Effector memory CD4-positive, alpha-beta T cell (primary cell): ENCODE results near the gene GALNS.

Experiments
- DNase-seq, 3 donors: peaks; one replicate each; pipeline ENCODE4 v3.0.0-alpha.2; 2020
- H3K27ac ChIP-seq: 2 replicates; pipeline ENCODE4 v1.7.0; 2013; ENCODE audit warnings: mild to moderate bottlenecking, low read length, moderate library complexity; ENCODE audit not compliant: insufficient read depth, poor library complexity, severe bottlenecking
- H3K27me3 ChIP-seq: replicated peaks from 2 replicates; pipeline ENCODE4 v1.7.0; 2013; ENCODE audit warnings: mild to moderate bottlenecking, low read length; ENCODE audit not compliant: insufficient read depth, control insufficient read depth, poor library complexity, severe bottlenecking
- H3K36me3 ChIP-seq: 2 replicates; pipeline ENCODE4 v1.7.0; 2013; ENCODE audit warnings: mild to moderate bottlenecking, low read length, moderate library complexity; ENCODE audit not compliant: control insufficient read depth, insufficient read depth
- H3K4me1 ChIP-seq: 2 replicates; pipeline ENCODE4 v1.7.0; 2013; ENCODE audit warnings: low read length, mild to moderate bottlenecking; ENCODE audit not compliant: control insufficient read depth, insufficient read depth, poor library complexity, severe bottlenecking
- H3K4me3 ChIP-seq: 2 replicates; pipeline ENCODE4 v1.7.0; 2013; ENCODE audit warnings: low read length, low read depth, mild to moderate bottlenecking; ENCODE audit not compliant: insufficient read depth, poor library complexity, severe bottlenecking
- H3K9me3 ChIP-seq: 2 replicates; pipeline ENCODE4 v1.7.0; 2013; ENCODE audit warnings: mild to moderate bottlenecking, low read length, moderate library complexity; ENCODE audit not compliant: control insufficient read depth

The GALNS gene

GRCh38 chr16:88888461-88889387 lies 32.0 kb upstream of the GALNS start:
- no peaks in the 10 kb centered on the region for H3K4me1 ChIP-seq
- no peaks in the 10 kb centered on the region for H3K9me3 ChIP-seq
- no peak overlapping the region for H3K27ac ChIP-seq
- H3K27me3 ChIP-seq = no peaks in the 10 kb centered on the region
- H3K4me3 ChIP-seq = no peak overlapping the region
- H3K36me3 ChIP-seq = no peaks in the 10 kb centered on the region
- no peak for DNase-seq

- no peaks in the 10 kb centered on the region for H3K27me3 ChIP-seq
- H3K4me3 ChIP-seq = no peak overlapping the region
- no peak for DNase-seq
- no peaks in the 10 kb centered on the region for H3K9me3 ChIP-seq
- no peaks in the 10 kb centered on the region for H3K36me3 ChIP-seq
- no peak overlapping the region for H3K27ac ChIP-seq
- H3K4me1 ChIP-seq = no peaks in the 10 kb centered on the region
Observed at GRCh38 chr16:88888057-88888456, 31.3 kb upstream of the GALNS start.

- no peak for DNase-seq
- Histone ChIP-seq H3K4me3 (no peak overlapping the region), H3K9me3 (no peaks in the 10 kb centered on the region), H3K36me3 (no peaks in the 10 kb centered on the region), H3K27ac (no peak overlapping the region), H3K27me3 (no peaks in the 10 kb centered on the region), H3K4me1 (no peaks in the 10 kb centered on the region)
Observed at GRCh38 chr16:88886845-88887521, 30.2 kb upstream of the GALNS start.

GRCh38 chr16:88886420-88886844 lies 29.7 kb upstream of the GALNS start:
- H3K27ac ChIP-seq = no peak overlapping the region
- H3K36me3 ChIP-seq = no peaks in the 10 kb centered on the region
- no peak for DNase-seq
- no peaks in the 10 kb centered on the region for H3K9me3 ChIP-seq
- no peaks in the 10 kb centered on the region for H3K27me3 ChIP-seq
- no peaks in the 10 kb centered on the region for H3K4me1 ChIP-seq
- H3K4me3 ChIP-seq = no peak overlapping the region

GRCh38 chr16:88885693-88886280 lies 29.0 kb upstream of the GALNS start:
- no peaks in the 10 kb centered on the region for H3K27me3 ChIP-seq
- H3K4me1 ChIP-seq = no peaks in the 10 kb centered on the region
- no peak for DNase-seq
- H3K36me3 ChIP-seq = no peaks in the 10 kb centered on the region
- H3K4me3 ChIP-seq = no peak overlapping the region
- no peak overlapping the region for H3K27ac ChIP-seq
- H3K9me3 ChIP-seq = no peaks in the 10 kb centered on the region

DNA sequence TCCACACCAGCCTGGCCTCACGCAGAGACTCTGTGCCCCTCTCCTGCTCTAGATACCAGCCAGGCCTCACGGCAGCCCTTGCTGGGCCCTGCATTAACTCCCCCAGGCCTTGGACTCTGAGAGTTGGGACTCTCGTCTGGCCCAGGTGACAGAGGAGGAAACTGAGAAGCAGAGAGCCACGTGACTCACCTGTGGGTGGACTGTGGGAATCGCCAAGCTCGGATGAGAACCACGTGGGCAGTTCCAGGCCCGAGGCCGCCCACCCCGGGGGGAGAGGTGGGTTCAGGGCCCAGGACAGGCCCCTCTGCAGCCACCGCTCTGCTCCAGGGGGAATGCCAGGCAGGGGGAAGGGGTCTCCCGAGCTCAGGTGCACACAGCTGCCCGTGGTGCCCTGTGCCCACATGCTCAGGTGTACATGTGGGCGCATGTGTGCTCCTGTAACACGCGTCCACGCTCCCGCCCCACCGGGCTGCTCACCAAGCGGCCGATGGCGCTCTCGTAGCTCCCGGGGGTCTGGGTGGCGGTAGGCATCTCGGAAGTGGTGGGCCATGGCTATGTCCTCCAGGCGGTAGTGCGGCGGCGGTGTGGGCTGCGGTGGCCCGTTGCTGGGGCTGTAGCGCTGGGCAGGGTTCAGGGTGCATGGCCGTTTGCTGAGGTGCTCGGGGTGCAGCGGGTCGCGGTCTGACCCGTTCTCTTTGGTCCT lies 28.0 kb upstream of the GALNS start:
- H3K27me3 ChIP-seq = no peaks in the 10 kb centered on the region
- no peaks in the 10 kb centered on the region for H3K9me3 ChIP-seq
- H3K36me3 ChIP-seq = no peaks in the 10 kb centered on the region
- no peaks in the 10 kb centered on the region for H3K4me1 ChIP-seq
- H3K27ac ChIP-seq = no peak overlapping the region
- no peak overlapping the region for H3K4me3 ChIP-seq
- DNase-seq = no peak

DNA sequence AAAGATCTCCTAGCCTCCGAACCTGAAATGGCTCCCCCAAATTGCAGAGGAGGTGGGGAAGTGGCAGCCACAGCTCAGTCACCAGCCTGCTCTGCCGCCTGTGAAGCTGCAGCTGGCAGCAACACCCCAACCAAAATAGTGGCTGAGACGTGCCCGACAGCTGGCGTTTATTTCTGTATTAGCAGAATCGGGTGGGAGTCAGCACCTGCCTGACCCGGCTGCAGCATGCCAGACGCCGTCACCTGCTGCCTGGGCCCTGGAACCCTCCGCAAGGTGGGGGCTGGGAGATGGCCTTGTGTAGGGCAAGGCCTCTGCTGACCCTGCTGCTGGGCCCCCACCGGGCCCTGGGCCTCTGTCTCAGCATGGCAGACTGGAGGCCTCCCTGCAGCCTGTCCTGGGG lies 27.2 kb upstream of the GALNS start:
- H3K9me3 ChIP-seq = no peaks in the 10 kb centered on the region
- H3K4me3 ChIP-seq = no peak overlapping the region
- H3K4me1 ChIP-seq = no peaks in the 10 kb centered on the region
- no peak overlapping the region for H3K27ac ChIP-seq
- no peaks in the 10 kb centered on the region for H3K27me3 ChIP-seq
- no peaks in the 10 kb centered on the region for H3K36me3 ChIP-seq
- no peak for DNase-seq

GRCh38 chr16:88883117-88883895 lies 26.6 kb upstream of the GALNS start:
- Histone ChIP-seq H3K4me1 (no peaks in the 10 kb centered on the region), H3K4me3 (no peak overlapping the region), H3K9me3 (no peaks in the 10 kb centered on the region), H3K27me3 (no peaks in the 10 kb centered on the region), H3K36me3 (no peaks in the 10 kb centered on the region), H3K27ac (no peak overlapping the region)
- no peak for DNase-seq

GRCh38 chr16:88882358-88883030 lies 25.7 kb upstream of the GALNS start:
- H3K9me3 ChIP-seq = no peaks in the 10 kb centered on the region
- no peak for DNase-seq

More at GRCh38 chr16:88882358-88883030, 25.7 kb upstream of the GALNS start:
- Histone ChIP-seq H3K27me3 (no peaks in the 10 kb centered on the region), H3K36me3 (no peaks in the 10 kb centered on the region), H3K4me3 (no peak overlapping the region), H3K27ac (no peak overlapping the region), H3K4me1 (no peaks in the 10 kb centered on the region)
